Measurements from ENCODE around the gene AMMECR1L. TPM values are rescaled to one million over a fixed set of nuclear protein-coding genes. Genes with fewer than 3 reads are reported as not detected.
"Not testable (repeated sequence)": the region's sequence is repeated elsewhere in the genome, so short reads cannot be mapped to it uniquely, and the experiment has no call there.

The AMMECR1L gene
- total RNA-seq, 1 donor from 2014 or later = 24.5 TPM

- no peak for DNase-seq (ENCODE audit: extremely low spot score, unreplicated experiment)
- Mint-ChIP-seq H3K4me3 (ENCODE audit: unreplicated experiment) (no peak overlapping the region), H3K9me3 (ENCODE audit: unreplicated experiment) (no peaks in the 10 kb centered on the region)
Observed at GRCh38 chr2:127891811-127892210, 6.1 kb upstream of the AMMECR1L start.

DNA sequence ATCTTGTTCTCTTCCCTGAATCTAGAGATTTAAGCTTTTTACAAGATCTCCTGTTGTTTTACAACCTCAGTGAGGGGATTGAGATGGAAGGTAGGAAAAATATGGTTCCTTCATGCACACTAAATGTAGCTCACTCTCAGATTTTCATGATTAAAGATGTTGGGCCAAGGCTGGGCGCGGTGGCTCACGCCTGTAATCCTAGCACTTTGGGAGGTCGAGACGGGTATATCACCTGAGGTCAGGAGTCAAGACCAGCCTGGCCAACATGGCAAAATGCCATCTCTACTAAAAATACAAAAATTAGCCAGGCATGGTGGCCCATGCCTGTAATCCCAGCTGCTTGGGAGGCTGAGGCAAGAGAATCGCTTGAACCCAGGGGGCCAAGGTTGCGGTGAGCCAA, 5.0 kb upstream of the AMMECR1L start:
- H3K9me3 Mint-ChIP-seq (ENCODE audit: unreplicated experiment); H3K27ac Mint-ChIP-seq (ENCODE audit: unreplicated experiment); H3K27me3 Mint-ChIP-seq (ENCODE audit: unreplicated experiment); H3K36me3 Mint-ChIP-seq (ENCODE audit: unreplicated experiment); H3K4me3 Mint-ChIP-seq (ENCODE audit: unreplicated experiment); DNase-seq (ENCODE audit: extremely low spot score, unreplicated experiment): not testable (repeated sequence)
- peaks cover 11% of the 10 kb centered on the region for H3K4me1 Mint-ChIP-seq (ENCODE audit: unreplicated experiment)

More at GRCh38 chr2:127891811-127892210, 6.1 kb upstream of the AMMECR1L start:
- peaks cover 11% of the 10 kb centered on the region for H3K4me1 Mint-ChIP-seq (ENCODE audit: unreplicated experiment)
- TF ChIP-seq, protein P1, sequence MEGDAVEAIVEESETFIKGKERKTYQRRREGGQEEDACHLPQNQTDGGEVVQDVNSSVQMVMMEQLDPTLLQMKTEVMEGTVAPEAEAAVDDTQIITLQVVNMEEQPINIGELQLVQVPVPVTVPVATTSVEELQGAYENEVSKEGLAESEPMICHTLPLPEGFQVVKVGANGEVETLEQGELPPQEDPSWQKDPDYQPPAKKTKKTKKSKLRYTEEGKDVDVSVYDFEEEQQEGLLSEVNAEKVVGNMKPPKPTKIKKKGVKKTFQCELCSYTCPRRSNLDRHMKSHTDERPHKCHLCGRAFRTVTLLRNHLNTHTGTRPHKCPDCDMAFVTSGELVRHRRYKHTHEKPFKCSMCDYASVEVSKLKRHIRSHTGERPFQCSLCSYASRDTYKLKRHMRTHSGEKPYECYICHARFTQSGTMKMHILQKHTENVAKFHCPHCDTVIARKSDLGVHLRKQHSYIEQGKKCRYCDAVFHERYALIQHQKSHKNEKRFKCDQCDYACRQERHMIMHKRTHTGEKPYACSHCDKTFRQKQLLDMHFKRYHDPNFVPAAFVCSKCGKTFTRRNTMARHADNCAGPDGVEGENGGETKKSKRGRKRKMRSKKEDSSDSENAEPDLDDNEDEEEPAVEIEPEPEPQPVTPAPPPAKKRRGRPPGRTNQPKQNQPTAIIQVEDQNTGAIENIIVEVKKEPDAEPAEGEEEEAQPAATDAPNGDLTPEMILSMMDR (IDR thresholded peaks at IDR 0.05) = no peak
- H3K36me3 Mint-ChIP-seq (ENCODE audit: unreplicated experiment) = peaks cover 5% of the 10 kb centered on the region
- no peak overlapping the region for H3K27ac Mint-ChIP-seq (ENCODE audit: unreplicated experiment)
- no peaks in the 10 kb centered on the region for H3K27me3 Mint-ChIP-seq (ENCODE audit: unreplicated experiment)

DNA sequence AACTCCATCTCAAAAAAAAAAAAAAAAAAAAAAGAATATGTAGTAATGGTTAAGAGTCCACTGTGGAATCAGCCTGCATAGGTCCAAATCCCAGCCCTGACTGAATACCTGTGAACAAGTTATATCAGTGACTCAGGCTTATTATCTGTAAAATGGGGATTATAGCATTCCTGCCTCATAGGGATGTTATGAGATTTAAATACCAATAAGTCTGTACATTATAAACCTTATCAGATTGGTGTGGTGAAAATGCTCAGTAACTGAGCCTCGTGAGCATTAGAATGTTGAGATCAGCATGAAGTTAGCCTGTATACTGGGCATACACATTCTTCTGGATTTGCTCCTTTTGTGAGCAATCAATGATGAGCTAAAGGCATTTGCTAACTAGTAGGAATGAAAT, 3.0 kb upstream of the AMMECR1L start:
- Mint-ChIP-seq H3K4me1 (ENCODE audit: unreplicated experiment) (peaks cover 22% of the 10 kb centered on the region), H3K27ac (ENCODE audit: unreplicated experiment) (no peak overlapping the region), H3K4me3 (ENCODE audit: unreplicated experiment) (no peak overlapping the region), H3K36me3 (ENCODE audit: unreplicated experiment) (peaks cover 5% of the 10 kb centered on the region), H3K27me3 (ENCODE audit: unreplicated experiment) (no peaks in the 10 kb centered on the region), H3K9me3 (ENCODE audit: unreplicated experiment) (no peaks in the 10 kb centered on the region)
- DNase-seq (ENCODE audit: extremely low spot score, unreplicated experiment) = no peak
- TF ChIP-seq, protein P1 (IDR thresholded peaks at IDR 0.05) = no peak

DNA sequence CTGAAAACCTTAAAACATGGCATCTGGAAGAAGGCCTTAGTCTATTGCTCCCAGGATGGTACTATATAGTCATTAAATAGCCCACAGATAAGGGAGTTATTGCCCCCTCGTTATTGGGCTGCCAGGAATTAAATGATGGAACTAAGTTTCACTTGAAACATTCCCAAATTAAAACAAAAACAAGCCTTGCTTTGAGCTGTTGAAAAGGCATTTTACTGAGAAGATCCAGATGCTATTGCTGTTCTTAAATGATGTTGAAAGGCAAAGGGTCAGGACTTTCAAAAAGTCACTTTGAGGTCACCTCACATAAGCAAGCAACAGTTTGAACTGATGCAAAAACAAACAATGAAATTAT, 2.0 kb upstream of the AMMECR1L start:
- TF ChIP-seq, protein P1 (IDR thresholded peaks at IDR 0.05) = no peak
- peaks cover 8% of the 10 kb centered on the region for H3K36me3 Mint-ChIP-seq (ENCODE audit: unreplicated experiment)
- H3K4me3 Mint-ChIP-seq (ENCODE audit: unreplicated experiment) = no peak overlapping the region
- H3K27ac Mint-ChIP-seq (ENCODE audit: unreplicated experiment) = no peak overlapping the region
- H3K4me1 Mint-ChIP-seq (ENCODE audit: unreplicated experiment) = peaks cover 27% of the 10 kb centered on the region
- DNase-seq (ENCODE audit: extremely low spot score, unreplicated experiment) = no peak
- no peaks in the 10 kb centered on the region for H3K27me3 Mint-ChIP-seq (ENCODE audit: unreplicated experiment)
- no peaks in the 10 kb centered on the region for H3K9me3 Mint-ChIP-seq (ENCODE audit: unreplicated experiment)

DNA sequence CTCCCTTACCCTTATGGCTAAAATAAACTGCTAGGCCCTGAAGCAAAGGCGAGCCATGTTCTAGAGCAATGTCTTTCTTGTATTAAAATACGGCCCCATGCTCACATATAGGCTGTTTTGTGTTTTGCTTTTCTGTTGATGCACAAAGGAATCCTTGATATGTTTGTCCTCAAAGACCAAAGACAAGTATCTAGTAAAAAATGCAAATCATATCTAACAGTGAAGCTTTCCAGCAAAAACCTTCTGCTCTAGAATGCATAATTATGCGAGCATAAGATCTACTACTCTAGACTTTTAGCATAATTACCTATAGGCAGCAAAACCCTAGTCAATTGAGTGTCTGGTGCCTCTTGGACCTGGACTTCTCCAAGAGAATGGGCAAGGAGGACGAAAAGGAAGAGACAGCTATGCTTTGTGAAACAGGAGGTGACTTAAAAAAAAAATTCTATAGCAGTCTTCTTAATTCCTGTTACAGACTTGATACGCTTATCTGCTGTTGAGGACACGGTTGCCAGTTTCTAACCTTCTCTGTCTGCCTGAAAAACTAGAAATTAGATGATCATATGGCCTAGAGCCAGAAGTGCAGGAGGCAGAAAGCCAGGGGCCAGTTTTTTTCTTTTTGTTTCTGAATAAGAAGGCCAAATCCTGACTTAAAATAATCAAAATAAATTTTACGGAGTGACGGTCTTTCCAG, 1.5 kb upstream of the AMMECR1L start:
- Mint-ChIP-seq H3K27ac (ENCODE audit: unreplicated experiment) (peak overlapping the region; percentile 89), H3K9me3 (ENCODE audit: unreplicated experiment) (no peaks in the 10 kb centered on the region), H3K27me3 (ENCODE audit: unreplicated experiment) (no peaks in the 10 kb centered on the region), H3K4me1 (ENCODE audit: unreplicated experiment) (peaks cover 29% of the 10 kb centered on the region), H3K36me3 (ENCODE audit: unreplicated experiment) (peaks cover 8% of the 10 kb centered on the region), H3K4me3 (ENCODE audit: unreplicated experiment) (peak overlapping the region; percentile 80)
- DNase-seq (ENCODE audit: extremely low spot score, unreplicated experiment) = no peak
- TF ChIP-seq, protein P1 (IDR thresholded peaks at IDR 0.05) = no peak

GRCh38 chr2:127886593-127886935, 808 bp upstream of the AMMECR1L start:
- peak overlapping the region; percentile 89 for H3K27ac Mint-ChIP-seq (ENCODE audit: unreplicated experiment)
- peak overlapping the region; percentile 80 for H3K4me3 Mint-ChIP-seq (ENCODE audit: unreplicated experiment)
- peaks cover 14% of the 10 kb centered on the region for H3K36me3 Mint-ChIP-seq (ENCODE audit: unreplicated experiment)
- H3K27me3 Mint-ChIP-seq (ENCODE audit: unreplicated experiment); H3K9me3 Mint-ChIP-seq (ENCODE audit: unreplicated experiment); DNase-seq (ENCODE audit: extremely low spot score, unreplicated experiment): not testable (repeated sequence)
- peaks cover 32% of the 10 kb centered on the region for H3K4me1 Mint-ChIP-seq (ENCODE audit: unreplicated experiment)
